HCT116 (cell line): ENCODE measurements around the gene S1PR3. TPM values are rescaled to one million over a fixed set of nuclear protein-coding genes. Genes with fewer than 3 reads are reported as not detected.

Source experiments
- ATAC-seq: fragments of 200-7000 bp; cut with Tn5 transposase; 2 replicates; pipeline ENCODE4 v1.9.1; 2020; ENCODE audit warnings: mild to moderate bottlenecking, moderate library complexity
- BruUV-seq: library from RNA; stranded (reverse); fragments of 400-500 nt; replicated peaks from 2 replicates; lab custom pipeline; 2021; lab: Mats Ljungman, UMichigan
- CTCF ChIA-PET: fragments of 300-600 bp; sonication (Branson Sonifier 250); formaldehyde crosslinking; loops from one replicate; lab custom pipeline; 2021; ENCODE audit warnings: antibody characterized with exemption; lab: Charles Lee
- POLR2A ChIA-PET: fragments of 300-600, 350-600 bp; sonication (Branson Sonifier 250); formaldehyde crosslinking; loops from one replicate; lab custom pipeline; 2021; ENCODE audit warnings: antibody characterized with exemption; lab: Charles Lee
- RAD21 ChIA-PET, 2 experiments: fragments of 300-600 bp; sonication (Branson Sonifier 250); formaldehyde crosslinking; loops; one replicate each; lab custom pipeline; 2023; ENCODE audit warnings: low total read pairs in 2 of 2; ENCODE audit not compliant: uncharacterized antibody in 2 of 2, unreplicated experiment in 2 of 2, low non-redundant PET in 1 of 2; lab: Charles Lee
- DNase-seq: peaks from one replicate; pipeline ENCODE4 v3.0.0-alpha.2; 2010; ENCODE audit warnings: low read depth, low spot score
- H2AFZ ChIP-seq: fragments of 200-600 bp; shearing (Covaris generic), sonication (generic); 2 replicates; pipeline ENCODE4 v1.6.1; 2017; ENCODE audit warnings: low read depth, mixed run types, mixed read lengths, antibody characterized with exemption, low read length; ENCODE audit not compliant: poor library complexity, severe bottlenecking
- H3K27ac ChIP-seq: 2 replicates; pipeline ENCODE4 v1.5.1; 2012; ENCODE audit warnings: low read depth, low read length
- H3K27me3 ChIP-seq: fragments of 200-600 bp; sonication (generic); 2 replicates; pipeline ENCODE4 v1.6.1; 2016; ENCODE audit warnings: mixed run types, low read length, mixed read lengths; ENCODE audit not compliant: insufficient read depth
- H3K36me3 ChIP-seq, 2 experiments: fragments of 200-500 bp in 1 of 2; fragments of 200-600 bp in 1 of 2; sonication (Bioruptor generic) in 1 of 2; sonication (generic) in 1 of 2; 2 replicates each; pipeline versions ENCODE4 v1.5.1 to v1.6.1; 2014 to 2016; ENCODE audit warnings: low read length in 2 of 2, inconsistent platforms in 1 of 2, mixed read lengths in 1 of 2, mixed run types in 1 of 2; ENCODE audit not compliant: insufficient read depth in 2 of 2, control insufficient read depth in 1 of 2
- H3K4me1 ChIP-seq, 2 experiments: fragments of 200-600 bp in 1 of 2; sonication (generic) in 1 of 2; 2 replicates each; pipeline versions ENCODE4 v1.5.1 to v1.6.1; 2012 to 2017; ENCODE audit warnings: low read length in 2 of 2, inconsistent platforms in 1 of 2, mild to moderate bottlenecking in 1 of 2, mixed read lengths in 1 of 2, mixed run types in 1 of 2, moderate library complexity in 1 of 2; ENCODE audit not compliant: insufficient read depth in 2 of 2, control insufficient read depth in 1 of 2
- H3K4me2 ChIP-seq: fragments of 200-600 bp; sonication (generic); 2 replicates; pipeline ENCODE4 v1.6.1; 2017; ENCODE audit warnings: mixed run types, low read length, mixed read lengths
- H3K4me3 ChIP-seq, 2 experiments: fragments of 200-600 bp in 1 of 2; sonication (generic) in 1 of 2; replicated peaks in 1 of 2; 2 replicates each; pipeline ENCODE4 v1.5.1; 2011 to 2016; ENCODE audit warnings: low read length in 2 of 2, control low read depth in 1 of 2, low read depth in 1 of 2, mild to moderate bottlenecking in 1 of 2, mixed read lengths in 1 of 2, mixed run types in 1 of 2
- H3K79me2 ChIP-seq: fragments of 200-600 bp; sonication (generic); 2 replicates; pipeline ENCODE4 v1.6.1; 2017; ENCODE audit warnings: mild to moderate bottlenecking, mixed run types, low read length, moderate library complexity, mixed read lengths; ENCODE audit not compliant: insufficient read depth
- H3K9ac ChIP-seq: fragments of 200-600 bp; sonication (generic); 2 replicates; pipeline ENCODE4 v1.6.1; 2016; ENCODE audit warnings: low read length, mixed read lengths
- H3K9me2 ChIP-seq: fragments of 200-600 bp; sonication (generic), shearing (Covaris generic); 2 replicates; pipeline ENCODE4 v1.6.1; 2017; ENCODE audit warnings: mixed run types, mild to moderate bottlenecking, moderate library complexity; ENCODE audit not compliant: insufficient read depth
- H3K9me3 ChIP-seq, 2 experiments: fragments of 200-500 bp in 1 of 2; fragments of 200-600 bp in 1 of 2; sonication (Bioruptor generic) in 1 of 2; sonication (generic) in 1 of 2; 2 replicates each; pipeline ENCODE4 v1.6.1; 2014 to 2017; ENCODE audit warnings: low read length in 2 of 2, mixed read lengths in 2 of 2, inconsistent platforms in 1 of 2, low read depth in 1 of 2, mild to moderate bottlenecking in 1 of 2, mixed run types in 1 of 2, moderate library complexity in 1 of 2; ENCODE audit not compliant: control insufficient read depth in 1 of 2, insufficient read depth in 1 of 2
- H4K20me1 ChIP-seq: fragments of 200-600 bp; sonication (generic), shearing (Covaris generic); 2 replicates; pipeline ENCODE4 v1.6.1; 2017; ENCODE audit warnings: mixed run types, mild to moderate bottlenecking, moderate library complexity; ENCODE audit not compliant: insufficient read depth
- CBX3 ChIP-seq: IDR thresholded peaks from 2 replicates; pipeline ENCODE4 v1.6.1; 2012; ENCODE audit warnings: low read depth
- JUND ChIP-seq: IDR thresholded peaks from 2 replicates; pipeline ENCODE4 v1.6.1; 2012
- intact Hi-C: fragments of 100-400 bp; cut with micrococcal nuclease; formaldehyde crosslinking; loops from 2 replicates; pipeline ENCODE4 v1.10.0; 2022
- total RNA-seq: library from RNA; stranded (reverse); gene quantifications from one replicate; pipeline ENCODE4 v1.2.1, GENCODE V29; 2021; ENCODE audit not compliant: unreplicated experiment
- TF ChIP-seq, protein P1 (sequence below), 3 experiments: fragments of 200-600 bp in 1 of 3; sonication (generic) in 1 of 3; IDR thresholded peaks in 2 of 3; conservative IDR thresholded peaks in 1 of 3; 2 replicates each; pipeline ENCODE4 v1.5.1; 2012 to 2017; ENCODE audit warnings: low read depth in 2 of 3, low read length in 2 of 3, antibody characterized with exemption in 1 of 3, borderline replicate concordance in 1 of 3, control low read depth in 1 of 3, mild to moderate bottlenecking in 1 of 3, mixed read lengths in 1 of 3, mixed run types in 1 of 3, moderate library complexity in 1 of 3; ENCODE audit not compliant: insufficient read depth in 1 of 3
- TF ChIP-seq, protein P2 (sequence below): IDR thresholded peaks from 2 replicates; pipeline ENCODE4 v1.6.1; 2012
- TF ChIP-seq, protein P3 (sequence below): IDR thresholded peaks from 2 replicates; pipeline ENCODE4 v1.6.1; 2012; ENCODE audit warnings: low read depth

Gene S1PR3
- total RNA-seq, 1 experiment from 2014 or later: 0.07 TPM

DNA sequence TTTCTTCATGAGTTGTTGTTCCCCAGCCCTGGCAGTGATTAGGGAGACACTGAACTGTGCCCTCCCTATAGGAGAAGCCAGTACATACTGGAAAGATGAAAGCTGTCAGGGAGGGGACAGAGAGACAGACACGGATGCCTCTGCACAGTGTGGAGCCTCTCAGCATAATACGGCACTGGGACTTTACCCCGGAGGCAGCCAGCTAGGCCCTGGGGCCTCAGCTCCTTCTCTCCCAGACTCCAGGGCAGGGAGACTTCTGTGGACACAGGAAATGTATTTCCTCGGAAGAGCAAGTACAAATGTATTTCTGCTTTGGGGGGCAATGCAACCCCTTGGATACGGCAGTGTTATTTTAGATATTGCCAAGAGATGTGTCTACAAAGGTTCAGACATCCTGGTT lies 62.0 kb downstream of the S1PR3 start:
- no peaks in the 10 kb centered on the region for H3K4me1 ChIP-seq
- no peaks in the 10 kb centered on the region for H3K36me3 ChIP-seq
- intact Hi-C loops: no loop called here
- CTCF ChIA-PET: no interaction called here
- H3K27ac ChIP-seq: no peak overlapping the region
- RAD21 ChIA-PET: no interaction called here
- no peak overlapping the region for H3K9ac ChIP-seq
- BruUV-seq: no TSS peak
- no peaks in the 10 kb centered on the region for H4K20me1 ChIP-seq
- H3K4me3 ChIP-seq: no peak overlapping the region
- no peaks in the 10 kb centered on the region for H3K9me3 ChIP-seq
- no peaks in the 10 kb centered on the region for H3K79me2 ChIP-seq
- no peaks in the 10 kb centered on the region for H3K27me3 ChIP-seq
- no peaks in the 10 kb centered on the region for H3K9me2 ChIP-seq
- POLR2A ChIA-PET: no interaction called here
- DNase-seq (no peak), ATAC-seq (no peak)
- TF ChIP-seq, protein P1, sequence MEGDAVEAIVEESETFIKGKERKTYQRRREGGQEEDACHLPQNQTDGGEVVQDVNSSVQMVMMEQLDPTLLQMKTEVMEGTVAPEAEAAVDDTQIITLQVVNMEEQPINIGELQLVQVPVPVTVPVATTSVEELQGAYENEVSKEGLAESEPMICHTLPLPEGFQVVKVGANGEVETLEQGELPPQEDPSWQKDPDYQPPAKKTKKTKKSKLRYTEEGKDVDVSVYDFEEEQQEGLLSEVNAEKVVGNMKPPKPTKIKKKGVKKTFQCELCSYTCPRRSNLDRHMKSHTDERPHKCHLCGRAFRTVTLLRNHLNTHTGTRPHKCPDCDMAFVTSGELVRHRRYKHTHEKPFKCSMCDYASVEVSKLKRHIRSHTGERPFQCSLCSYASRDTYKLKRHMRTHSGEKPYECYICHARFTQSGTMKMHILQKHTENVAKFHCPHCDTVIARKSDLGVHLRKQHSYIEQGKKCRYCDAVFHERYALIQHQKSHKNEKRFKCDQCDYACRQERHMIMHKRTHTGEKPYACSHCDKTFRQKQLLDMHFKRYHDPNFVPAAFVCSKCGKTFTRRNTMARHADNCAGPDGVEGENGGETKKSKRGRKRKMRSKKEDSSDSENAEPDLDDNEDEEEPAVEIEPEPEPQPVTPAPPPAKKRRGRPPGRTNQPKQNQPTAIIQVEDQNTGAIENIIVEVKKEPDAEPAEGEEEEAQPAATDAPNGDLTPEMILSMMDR (IDR thresholded peaks at IDR 0.05 in 2 of 3, conservative IDR thresholded peaks at IDR 0.05 in 1 of 3; ENCODE audit: borderline replicate concordance in 1 of 3, insufficient read depth in 1 of 3, low read depth in 2 of 3, low read length in 2 of 3): no peak
- TF ChIP-seq CBX3: no peak
- no peak for TF ChIP-seq JUND
- TF ChIP-seq, protein P2, sequence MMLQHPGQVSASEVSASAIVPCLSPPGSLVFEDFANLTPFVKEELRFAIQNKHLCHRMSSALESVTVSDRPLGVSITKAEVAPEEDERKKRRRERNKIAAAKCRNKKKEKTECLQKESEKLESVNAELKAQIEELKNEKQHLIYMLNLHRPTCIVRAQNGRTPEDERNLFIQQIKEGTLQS: no peak
- TF ChIP-seq, protein P3, sequence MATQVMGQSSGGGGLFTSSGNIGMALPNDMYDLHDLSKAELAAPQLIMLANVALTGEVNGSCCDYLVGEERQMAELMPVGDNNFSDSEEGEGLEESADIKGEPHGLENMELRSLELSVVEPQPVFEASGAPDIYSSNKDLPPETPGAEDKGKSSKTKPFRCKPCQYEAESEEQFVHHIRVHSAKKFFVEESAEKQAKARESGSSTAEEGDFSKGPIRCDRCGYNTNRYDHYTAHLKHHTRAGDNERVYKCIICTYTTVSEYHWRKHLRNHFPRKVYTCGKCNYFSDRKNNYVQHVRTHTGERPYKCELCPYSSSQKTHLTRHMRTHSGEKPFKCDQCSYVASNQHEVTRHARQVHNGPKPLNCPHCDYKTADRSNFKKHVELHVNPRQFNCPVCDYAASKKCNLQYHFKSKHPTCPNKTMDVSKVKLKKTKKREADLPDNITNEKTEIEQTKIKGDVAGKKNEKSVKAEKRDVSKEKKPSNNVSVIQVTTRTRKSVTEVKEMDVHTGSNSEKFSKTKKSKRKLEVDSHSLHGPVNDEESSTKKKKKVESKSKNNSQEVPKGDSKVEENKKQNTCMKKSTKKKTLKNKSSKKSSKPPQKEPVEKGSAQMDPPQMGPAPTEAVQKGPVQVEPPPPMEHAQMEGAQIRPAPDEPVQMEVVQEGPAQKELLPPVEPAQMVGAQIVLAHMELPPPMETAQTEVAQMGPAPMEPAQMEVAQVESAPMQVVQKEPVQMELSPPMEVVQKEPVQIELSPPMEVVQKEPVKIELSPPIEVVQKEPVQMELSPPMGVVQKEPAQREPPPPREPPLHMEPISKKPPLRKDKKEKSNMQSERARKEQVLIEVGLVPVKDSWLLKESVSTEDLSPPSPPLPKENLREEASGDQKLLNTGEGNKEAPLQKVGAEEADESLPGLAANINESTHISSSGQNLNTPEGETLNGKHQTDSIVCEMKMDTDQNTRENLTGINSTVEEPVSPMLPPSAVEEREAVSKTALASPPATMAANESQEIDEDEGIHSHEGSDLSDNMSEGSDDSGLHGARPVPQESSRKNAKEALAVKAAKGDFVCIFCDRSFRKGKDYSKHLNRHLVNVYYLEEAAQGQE: no peak
- no peak overlapping the region for H3K4me2 ChIP-seq
- no peak overlapping the region for H2AFZ ChIP-seq

Other genes with a start within 250 kb of the S1PR3 start
- 0.27 TPM for gene SHC3, start 187.3 kb downstream of the S1PR3 start, total RNA-seq